HG02642 (cell line): ENCODE results near the gene TEX264.
"Not testable (repeated sequence)": the region's sequence is repeated elsewhere in the genome, so short reads cannot be mapped to it uniquely, and the experiment has no call there.

Source experiments
- ATAC-seq: cut with Tn5 transposase; IDR thresholded peaks from one replicate; pipeline ENCODE4 v1.9.1; 2021; ENCODE audit warnings: mild to moderate bottlenecking; ENCODE audit not compliant: unreplicated experiment, poor library complexity

Gene TEX264

GRCh38 chr3:51670823-51671733, at the start of gene TEX264:
Gene TEX264, plus strand, starts transcription at chr3:51671252. Its CDS starts 3,053 bp downstream, at chr3:51674305.
- peak; percentile 85 for ATAC-seq

DNA sequence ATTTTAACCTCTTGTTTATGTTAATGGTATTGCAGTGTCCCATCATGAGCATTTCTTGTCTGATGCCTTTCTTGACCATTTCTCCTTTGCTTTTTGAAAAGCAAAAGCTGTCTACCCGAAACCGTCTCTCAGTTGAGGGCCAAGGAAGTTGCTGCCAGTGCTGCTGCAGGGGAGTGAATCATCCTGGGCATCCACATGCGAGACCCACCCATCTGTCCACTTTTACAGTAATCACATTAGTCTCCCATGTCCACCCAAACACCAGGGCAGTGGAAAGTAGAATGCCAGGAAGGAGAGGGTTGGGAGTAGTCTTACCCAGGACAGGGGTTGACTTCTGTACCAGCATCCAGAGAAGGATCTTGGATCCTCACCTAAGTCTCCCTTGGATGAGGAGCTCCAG, 48.6 kb upstream of the TEX264 start:
- no peak for ATAC-seq

GRCh38 chr3:51622868-51623267, 48.2 kb upstream of the TEX264 start:
- no peak for ATAC-seq

- ATAC-seq: no peak
Measured at GRCh38 chr3:51630513-51630912, 40.5 kb upstream of the TEX264 start.

GRCh38 chr3:51637144-51637940, 33.7 kb upstream of the TEX264 start:
- no peak for ATAC-seq

- ATAC-seq: peak; percentile 62
Measured at GRCh38 chr3:51637941-51638471, 33.0 kb upstream of the TEX264 start.

- no peak for ATAC-seq
Measured at GRCh38 chr3:51642462-51642861, 28.6 kb upstream of the TEX264 start.

- no peak for ATAC-seq
Measured at GRCh38 chr3:51646091-51646490, 25.0 kb upstream of the TEX264 start.

- not testable (repeated sequence) for ATAC-seq
Measured at GRCh38 chr3:51652103-51652502, 18.9 kb upstream of the TEX264 start.

- ATAC-seq: not testable (repeated sequence)
Measured at GRCh38 chr3:51653409-51653808, 17.6 kb upstream of the TEX264 start.

DNA sequence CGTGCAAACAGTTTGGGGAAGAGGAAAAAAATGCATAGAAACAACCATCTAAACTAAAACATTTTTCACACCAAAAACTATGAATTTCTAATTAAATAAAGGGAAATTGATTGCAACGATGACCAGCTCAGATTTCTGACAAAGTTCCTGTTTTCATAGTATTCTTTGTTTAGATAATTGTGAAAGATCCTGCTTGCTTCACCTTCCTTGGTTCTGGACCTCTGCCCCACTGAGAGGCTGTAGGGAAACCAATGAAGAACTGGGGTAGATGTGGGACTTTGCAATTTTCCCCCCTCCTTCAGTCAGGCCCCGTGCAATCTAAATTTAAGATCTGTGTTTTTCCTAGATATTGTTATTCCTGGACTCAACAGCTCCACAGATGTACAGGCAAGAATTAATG, 13.8 kb upstream of the TEX264 start:
- no peak for ATAC-seq

DNA sequence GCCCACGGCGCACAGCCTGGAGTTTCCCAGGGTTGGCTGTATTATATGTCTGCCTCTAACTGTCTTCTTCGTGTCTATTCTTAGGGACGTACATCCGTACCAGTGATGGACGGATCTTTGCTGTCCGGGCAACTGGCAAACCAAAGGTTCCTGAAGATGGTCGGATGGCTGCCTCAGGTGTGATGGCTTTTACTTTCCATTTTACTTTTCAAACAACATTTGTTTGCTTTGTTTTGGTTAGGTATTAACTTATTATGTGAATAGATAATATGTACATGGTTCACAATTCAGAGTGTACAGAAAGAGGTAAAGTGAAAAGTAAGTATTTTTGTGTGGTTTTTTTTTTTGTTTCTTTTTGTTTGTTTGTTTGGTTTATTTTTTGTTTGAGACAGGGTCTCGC, 11.1 kb upstream of the TEX264 start:
- no peak for ATAC-seq

DNA sequence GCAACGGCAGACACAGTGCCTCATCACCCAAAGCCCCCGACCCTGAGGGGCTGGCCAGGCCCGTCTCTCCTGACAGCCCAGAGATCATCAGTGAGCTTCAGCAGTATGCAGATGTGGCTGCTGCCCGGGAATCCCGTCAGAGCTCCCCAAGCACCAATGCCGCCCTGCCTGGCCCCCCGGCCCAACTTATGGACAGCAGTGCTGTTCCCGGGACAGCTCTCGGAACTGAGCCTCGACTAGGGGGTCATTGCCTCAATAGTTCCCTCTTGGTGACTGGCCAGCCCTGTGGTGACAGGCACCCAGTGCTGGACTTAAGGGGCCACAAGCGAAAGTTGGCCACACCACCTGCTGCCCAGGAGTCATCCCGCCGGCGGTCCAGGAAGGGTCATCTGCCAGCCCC, 8.6 kb upstream of the TEX264 start:
- ATAC-seq: no peak

DNA sequence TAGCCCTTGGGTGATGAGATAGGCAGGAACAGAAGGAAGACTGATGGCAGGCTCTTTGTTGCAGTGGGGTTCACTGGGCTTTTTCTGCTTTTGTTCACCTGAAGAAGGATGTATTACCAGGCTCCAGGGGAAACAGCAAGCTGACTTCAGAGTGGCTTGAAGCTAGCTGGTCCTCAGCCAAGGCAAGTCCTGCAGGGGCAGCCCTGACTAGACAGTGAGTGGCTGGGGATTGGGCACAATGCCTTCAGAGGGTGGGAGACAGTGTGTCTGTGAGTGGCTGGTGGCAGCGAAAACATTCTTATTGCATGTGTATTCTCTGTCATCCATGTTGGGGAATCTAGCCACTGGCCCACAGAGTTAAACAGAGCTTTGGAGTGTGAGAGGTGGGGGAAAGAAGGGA, 2.3 kb upstream of the TEX264 start:
- no peak for ATAC-seq

DNA sequence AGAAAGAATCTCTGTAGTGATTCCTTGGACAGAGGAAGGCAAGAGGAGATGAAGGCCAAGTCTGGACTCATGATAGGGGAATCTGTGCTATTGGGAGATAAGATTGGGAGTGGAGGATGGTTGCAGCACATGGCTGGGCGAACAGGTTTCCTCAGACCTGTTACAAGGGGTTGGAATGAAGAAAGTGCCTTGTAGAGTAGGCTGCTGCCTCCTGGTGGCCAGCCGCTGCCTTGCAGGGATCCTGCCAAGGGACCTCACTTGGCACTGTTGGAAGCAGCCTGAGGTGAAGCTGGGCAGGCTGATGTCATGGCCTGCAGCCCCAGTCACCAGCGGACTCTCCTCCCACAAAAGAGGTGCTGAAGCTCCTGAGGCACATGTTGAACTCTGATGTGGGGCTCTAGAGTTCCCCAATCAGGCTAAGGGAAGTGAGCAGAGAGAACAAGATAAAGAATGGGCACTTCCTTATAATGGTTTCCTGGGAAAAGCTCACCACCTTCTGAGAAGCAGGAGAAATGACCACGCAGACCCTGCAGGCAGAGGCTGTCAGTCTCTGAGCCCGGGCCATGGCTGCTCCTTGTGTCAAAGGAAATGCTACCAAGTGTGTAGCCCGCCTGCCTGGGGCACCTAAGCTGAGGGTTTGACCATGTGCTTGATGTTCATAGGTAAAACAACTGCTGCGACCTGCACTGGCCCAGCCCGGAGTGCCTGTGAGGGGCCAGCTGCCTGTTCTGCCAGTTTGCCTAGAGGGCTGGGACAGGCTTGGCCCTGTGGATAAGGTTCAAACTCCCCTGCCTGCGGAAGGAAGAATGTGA, 1.6 kb upstream of the TEX264 start:
- ATAC-seq: no peak

DNA sequence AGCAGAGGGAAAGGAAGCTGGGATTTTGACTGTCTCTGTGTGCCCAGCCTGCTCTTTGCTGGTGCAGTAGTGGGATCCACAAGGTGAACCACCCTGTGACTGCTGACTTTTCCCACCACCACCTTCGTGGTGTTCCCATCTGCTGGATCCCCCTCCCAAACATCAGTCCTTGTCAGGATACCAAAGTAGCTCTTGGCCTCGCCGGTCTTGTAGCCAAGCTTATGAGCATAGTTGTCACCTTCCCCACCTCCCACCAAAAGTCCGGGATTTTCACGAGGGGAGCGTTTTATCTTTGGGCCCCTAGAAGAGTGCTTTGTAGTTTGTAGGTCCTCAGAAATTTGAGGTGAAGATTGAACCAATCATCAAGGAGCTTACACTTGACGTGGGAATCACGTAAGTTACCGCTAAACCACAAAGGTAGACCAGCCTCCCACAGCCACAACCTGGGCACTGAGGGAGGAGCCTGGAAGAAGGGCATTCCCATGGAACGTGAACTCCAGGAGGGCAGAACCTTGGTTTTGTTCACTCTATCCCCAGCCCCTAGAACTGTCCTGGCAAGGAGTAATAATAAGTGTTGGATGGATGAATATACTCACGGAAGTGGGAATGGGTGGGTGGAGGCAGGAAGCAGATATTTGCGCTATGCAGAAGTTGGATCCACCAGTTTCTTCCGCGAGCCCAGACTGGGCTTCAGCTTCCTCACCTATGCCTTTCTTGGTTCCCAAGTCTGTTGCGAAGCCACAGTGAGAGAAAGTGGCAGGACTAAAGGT, 814 bp upstream of the TEX264 start:
- ATAC-seq: no peak

GRCh38 chr3:51671734-51672475, 853 bp downstream of the TEX264 start:
- ATAC-seq: peak; percentile 41

DNA sequence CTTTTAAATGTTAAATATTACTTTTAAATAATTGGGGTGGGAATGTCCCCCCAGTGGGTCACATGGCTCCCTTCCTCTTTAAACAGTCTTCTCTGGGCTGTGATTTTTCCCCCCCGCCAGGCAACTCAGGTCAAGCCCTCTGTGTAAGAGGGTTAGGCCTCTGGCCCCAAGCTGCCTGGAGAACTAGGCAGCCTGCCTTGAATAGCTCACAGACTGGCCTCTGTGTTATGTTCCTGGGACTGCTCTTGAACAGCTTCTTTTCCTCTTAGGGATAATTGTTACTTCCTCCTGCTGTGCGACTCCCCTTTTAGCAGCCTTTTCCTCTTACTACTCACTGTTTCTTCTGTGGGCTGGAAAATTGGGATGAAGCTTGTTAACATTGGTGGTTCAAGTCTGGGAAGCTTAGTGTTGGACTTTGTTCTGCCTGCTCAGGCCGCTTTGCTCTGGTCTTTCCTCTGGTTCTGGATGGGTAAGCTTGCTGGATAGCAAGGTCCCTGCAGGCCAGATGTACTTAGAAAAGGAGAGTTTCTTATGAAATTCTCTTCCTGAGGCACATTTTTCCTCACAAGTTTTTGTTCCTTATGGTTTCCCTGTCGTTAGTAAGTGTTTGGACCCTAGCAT, 2.2 kb downstream of the TEX264 start:
- ATAC-seq: no peak
